Type B pancreatic cell (in vitro differentiated cells): ENCODE results near the gene BAZ1B. TPM values are rescaled to one million over a fixed set of nuclear protein-coding genes. Genes with fewer than 3 reads are reported as not detected.
A peak's percentile ranks its signal among the peaks of the same experiment; 100 is the strongest.
"Not testable (repeated sequence)": the region's sequence is repeated elsewhere in the genome, so short reads cannot be mapped to it uniquely, and the experiment has no call there.

Experiments used
- DNase-seq: peaks from one replicate; pipeline ENCODE4 v3.0.0; 2021; ENCODE audit warnings: mixed read lengths; ENCODE audit not compliant: unreplicated experiment; ENCODE audit errors: extremely low spot score
- H3K27ac Mint-ChIP-seq: 2 replicates; pipeline ENCODE4 v1.8.0; 2021; ENCODE audit warnings: mild to moderate bottlenecking, mixed read lengths
- H3K27me3 Mint-ChIP-seq: 2 replicates; pipeline ENCODE4 v1.8.0; 2021; ENCODE audit warnings: mixed read lengths
- H3K36me3 Mint-ChIP-seq: 2 replicates; pipeline ENCODE4 v1.8.0; 2021; ENCODE audit warnings: mixed read lengths
- H3K4me1 Mint-ChIP-seq: one replicate; pipeline ENCODE4 v1.8.0; 2021; ENCODE audit warnings: mixed read lengths; ENCODE audit not compliant: unreplicated experiment
- H3K4me3 Mint-ChIP-seq: 2 replicates; pipeline ENCODE4 v1.8.0; 2021; ENCODE audit warnings: mild to moderate bottlenecking, mixed read lengths
- H3K9me3 Mint-ChIP-seq: 2 replicates; pipeline ENCODE4 v1.8.0; 2021; ENCODE audit warnings: mixed read lengths
- total RNA-seq: library from RNA; stranded (reverse); gene quantifications from 2 replicates; pipeline ENCODE4 v1.2.1, GENCODE V29; 2021; ENCODE audit warnings: low replicate concordance
- TF ChIP-seq, protein P1 (sequence below): fragments of 200-600 bp; sonication (generic); conservative IDR thresholded peaks from 2 replicates; pipeline ENCODE4 v1.5.0; 2021; ENCODE audit warnings: antibody characterized with exemption, mild to moderate bottlenecking

The BAZ1B gene
- total RNA-seq, 1 donor from 2014 or later = 86.8 TPM

DNA sequence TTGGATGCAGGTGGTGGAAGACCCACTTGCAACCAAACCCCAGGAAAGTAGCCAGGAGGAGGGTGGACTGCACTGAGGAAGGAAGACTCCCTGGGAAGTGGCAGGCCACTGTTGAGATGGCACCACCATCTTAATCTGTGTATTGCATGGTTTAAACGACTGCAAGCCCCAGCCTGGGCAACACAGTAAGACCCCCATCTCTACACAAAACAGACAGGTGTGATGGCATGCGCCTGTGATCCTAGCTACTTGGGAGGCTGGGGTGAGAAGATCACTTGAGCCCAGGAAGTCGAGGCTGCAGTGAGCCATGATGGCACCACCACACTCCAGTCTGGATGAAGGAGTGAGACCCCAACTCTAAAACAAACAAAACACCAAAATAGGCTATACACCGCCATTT lies 45.0 kb upstream of the BAZ1B start:
- no peak for DNase-seq
- no peak overlapping the region for H3K27ac Mint-ChIP-seq
- H3K27me3 Mint-ChIP-seq = no peaks in the 10 kb centered on the region
- no peaks in the 10 kb centered on the region for H3K9me3 Mint-ChIP-seq
- no peak overlapping the region for H3K4me3 Mint-ChIP-seq
- peaks cover 8% of the 10 kb centered on the region for H3K36me3 Mint-ChIP-seq
- H3K4me1 Mint-ChIP-seq = no peaks in the 10 kb centered on the region
- TF ChIP-seq, protein P1, sequence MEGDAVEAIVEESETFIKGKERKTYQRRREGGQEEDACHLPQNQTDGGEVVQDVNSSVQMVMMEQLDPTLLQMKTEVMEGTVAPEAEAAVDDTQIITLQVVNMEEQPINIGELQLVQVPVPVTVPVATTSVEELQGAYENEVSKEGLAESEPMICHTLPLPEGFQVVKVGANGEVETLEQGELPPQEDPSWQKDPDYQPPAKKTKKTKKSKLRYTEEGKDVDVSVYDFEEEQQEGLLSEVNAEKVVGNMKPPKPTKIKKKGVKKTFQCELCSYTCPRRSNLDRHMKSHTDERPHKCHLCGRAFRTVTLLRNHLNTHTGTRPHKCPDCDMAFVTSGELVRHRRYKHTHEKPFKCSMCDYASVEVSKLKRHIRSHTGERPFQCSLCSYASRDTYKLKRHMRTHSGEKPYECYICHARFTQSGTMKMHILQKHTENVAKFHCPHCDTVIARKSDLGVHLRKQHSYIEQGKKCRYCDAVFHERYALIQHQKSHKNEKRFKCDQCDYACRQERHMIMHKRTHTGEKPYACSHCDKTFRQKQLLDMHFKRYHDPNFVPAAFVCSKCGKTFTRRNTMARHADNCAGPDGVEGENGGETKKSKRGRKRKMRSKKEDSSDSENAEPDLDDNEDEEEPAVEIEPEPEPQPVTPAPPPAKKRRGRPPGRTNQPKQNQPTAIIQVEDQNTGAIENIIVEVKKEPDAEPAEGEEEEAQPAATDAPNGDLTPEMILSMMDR = no peak

DNA sequence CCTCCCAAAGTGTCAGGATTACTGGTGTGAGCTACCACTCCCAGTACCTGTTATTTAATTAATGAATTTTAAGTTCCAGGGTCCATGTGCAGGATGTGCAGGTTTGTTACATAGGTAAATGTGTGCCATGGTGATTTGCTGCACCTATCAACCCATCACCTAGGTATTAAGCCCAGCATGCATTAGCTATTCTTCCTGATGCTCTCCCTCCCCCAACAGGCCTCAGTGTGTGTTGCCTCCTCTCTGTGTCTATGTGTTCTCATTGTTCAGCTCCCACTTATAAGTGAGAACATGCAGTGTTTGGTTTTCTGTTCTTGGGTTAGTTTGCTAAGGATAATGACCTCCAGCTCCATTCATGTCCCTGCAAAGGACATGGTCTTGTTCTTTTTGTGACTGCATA lies 44.3 kb upstream of the BAZ1B start:
- not testable (repeated sequence) for H3K4me1 Mint-ChIP-seq, H3K36me3 Mint-ChIP-seq, H3K4me3 Mint-ChIP-seq, H3K27ac Mint-ChIP-seq, H3K27me3 Mint-ChIP-seq, H3K9me3 Mint-ChIP-seq, DNase-seq

DNA sequence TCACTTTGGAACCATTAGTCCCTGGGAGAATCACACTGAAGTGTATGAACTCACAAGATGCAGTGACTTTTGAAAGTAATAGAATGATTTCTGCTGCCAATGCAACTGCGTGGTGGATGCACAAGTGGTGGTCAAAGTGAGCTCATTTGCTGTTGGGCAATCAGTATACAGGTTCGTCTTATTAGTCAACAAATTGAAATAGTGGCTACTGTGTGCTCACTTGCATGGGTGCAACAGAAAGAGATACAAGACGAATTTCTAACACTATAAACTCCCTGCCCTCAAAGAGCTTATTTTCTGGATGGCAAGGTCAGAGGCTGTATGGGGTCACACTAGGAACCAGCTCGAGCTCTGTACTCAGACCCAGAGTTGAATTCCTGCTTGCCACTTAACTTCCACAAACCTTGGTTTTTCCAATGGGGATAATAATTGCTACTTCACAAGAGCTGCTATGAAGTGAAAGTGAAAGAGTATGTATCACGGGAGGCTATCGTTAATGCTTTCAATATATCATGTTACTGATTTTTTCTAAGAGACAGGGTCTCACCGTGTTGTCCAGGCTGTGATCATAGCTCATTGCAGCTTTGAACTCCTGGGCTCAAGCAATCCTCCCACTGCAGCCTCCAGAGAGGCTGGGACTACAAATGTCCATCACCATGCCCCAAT lies 43.7 kb upstream of the BAZ1B start:
- Mint-ChIP-seq H3K27me3 (no peaks in the 10 kb centered on the region), H3K4me1 (no peaks in the 10 kb centered on the region), H3K36me3 (peaks cover 8% of the 10 kb centered on the region), H3K4me3 (no peak overlapping the region), H3K27ac (no peak overlapping the region), H3K9me3 (no peaks in the 10 kb centered on the region)
- TF ChIP-seq, protein P1 = no peak
- DNase-seq = no peak

- H3K27me3 Mint-ChIP-seq = peaks cover 8% of the 10 kb centered on the region
- peak overlapping the region; percentile 42 for H3K27ac Mint-ChIP-seq
- TF ChIP-seq, protein P1 = no peak
- no peaks in the 10 kb centered on the region for H3K36me3 Mint-ChIP-seq
- H3K4me3 Mint-ChIP-seq = peak overlapping the region; percentile 60
- H3K9me3 Mint-ChIP-seq = no peaks in the 10 kb centered on the region
- no peak for DNase-seq
- peaks cover 16% of the 10 kb centered on the region for H3K4me1 Mint-ChIP-seq
These were observed 38.2 kb upstream of the BAZ1B start for GRCh38 chr7:73560109-73560835.

DNA sequence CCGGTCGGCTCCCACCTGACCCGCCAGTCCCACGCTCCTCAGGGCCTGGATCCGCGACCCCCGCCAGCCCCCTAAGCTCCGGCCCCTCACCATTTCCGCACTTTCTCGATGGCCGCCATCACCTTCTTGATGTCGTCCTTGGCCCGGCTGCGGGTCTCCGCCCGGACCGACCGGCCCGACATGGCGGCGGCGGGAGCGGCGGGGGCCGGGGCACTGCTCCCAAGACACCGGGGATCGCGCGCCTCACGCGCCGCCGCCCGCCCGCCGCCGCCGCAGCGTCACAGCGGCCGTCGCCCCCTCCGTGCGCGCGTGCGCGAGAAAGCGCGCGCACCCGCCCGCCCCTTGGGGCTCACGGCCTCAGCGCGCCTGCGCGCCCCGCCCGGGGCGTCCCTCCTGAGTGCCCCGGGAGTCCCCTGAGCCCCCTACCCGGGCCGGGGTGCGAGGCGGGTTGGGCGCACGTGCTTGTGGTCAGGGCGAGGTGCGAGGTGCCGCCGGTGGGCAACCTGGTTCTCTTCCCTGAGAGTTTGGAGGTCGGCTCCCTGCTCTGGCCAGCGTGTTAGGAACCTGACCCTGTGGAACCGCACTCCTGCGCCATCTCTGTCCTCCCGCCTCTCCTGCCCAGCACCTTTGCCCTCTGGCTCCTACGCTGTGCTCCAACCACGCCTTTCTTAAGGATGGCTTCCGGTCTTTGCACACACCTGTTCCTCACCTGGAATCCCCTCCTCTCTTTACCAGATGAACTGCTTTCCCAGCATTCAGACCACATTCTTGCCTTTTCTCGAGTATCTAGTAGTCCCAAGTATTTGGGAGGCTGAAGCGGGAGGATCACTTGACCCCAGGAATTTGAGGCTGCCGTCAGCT lies 35.5 kb upstream of the BAZ1B start, which contains the start of gene BCL7B:
Gene BCL7B (minus strand): TSS at position 294 of the 861 bp plus-strand sequence. CDS start 112 bp downstream, at position 182.
- H3K4me1 Mint-ChIP-seq = peaks cover 18% of the 10 kb centered on the region
- H3K27me3 Mint-ChIP-seq = peaks cover 8% of the 10 kb centered on the region
- no peaks in the 10 kb centered on the region for H3K36me3 Mint-ChIP-seq
- peak within 1 kb of the TSS; percentile 99 for H3K27ac Mint-ChIP-seq
- TF ChIP-seq, protein P1 = no peak
- H3K4me3 Mint-ChIP-seq = peak within 1 kb of the TSS; percentile 98
- peak; percentile 82 for DNase-seq
- no peaks in the 10 kb centered on the region for H3K9me3 Mint-ChIP-seq

- Mint-ChIP-seq H3K36me3 (peaks cover 2% of the 10 kb centered on the region), H3K27ac (peak overlapping the region; percentile 91), H3K4me3 (peak overlapping the region; percentile 93), H3K9me3 (no peaks in the 10 kb centered on the region), H3K27me3 (peaks cover 8% of the 10 kb centered on the region), H3K4me1 (peaks cover 18% of the 10 kb centered on the region)
- TF ChIP-seq, protein P1 = no peak
- peak; percentile 96 for DNase-seq
These were observed 35.0 kb upstream of the BAZ1B start for GRCh38 chr7:73557108-73557396.
